HG03575 (cell line): ENCODE data around the gene WDR64.

Source experiments
- ATAC-seq: cut with Tn5 transposase; IDR thresholded peaks from one replicate; pipeline ENCODE4 v1.9.1; 2021; ENCODE audit not compliant: unreplicated experiment, insufficient number of reproducible peaks, low FRiP score; ENCODE audit errors: extremely low read depth

Gene WDR64

DNA sequence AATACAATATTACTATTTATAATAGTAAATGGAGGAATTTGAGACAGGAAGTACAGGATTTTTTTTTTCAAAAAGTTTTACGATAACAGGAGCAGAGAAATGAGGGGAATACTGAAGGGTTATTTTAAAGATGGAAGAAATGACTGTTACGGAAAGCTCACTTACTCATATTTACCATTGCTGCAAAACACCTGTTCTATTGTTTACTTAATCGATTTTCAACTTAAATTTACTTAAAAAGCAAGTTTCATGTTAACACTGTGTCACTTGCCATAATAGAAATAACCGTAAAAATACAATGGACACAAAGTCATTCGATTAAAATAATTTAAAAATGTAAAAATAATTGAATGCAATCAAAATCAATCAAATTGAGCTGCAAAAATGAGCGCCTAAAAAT, 192.5 kb downstream of the WDR64 start:
- ATAC-seq, result no peak

DNA sequence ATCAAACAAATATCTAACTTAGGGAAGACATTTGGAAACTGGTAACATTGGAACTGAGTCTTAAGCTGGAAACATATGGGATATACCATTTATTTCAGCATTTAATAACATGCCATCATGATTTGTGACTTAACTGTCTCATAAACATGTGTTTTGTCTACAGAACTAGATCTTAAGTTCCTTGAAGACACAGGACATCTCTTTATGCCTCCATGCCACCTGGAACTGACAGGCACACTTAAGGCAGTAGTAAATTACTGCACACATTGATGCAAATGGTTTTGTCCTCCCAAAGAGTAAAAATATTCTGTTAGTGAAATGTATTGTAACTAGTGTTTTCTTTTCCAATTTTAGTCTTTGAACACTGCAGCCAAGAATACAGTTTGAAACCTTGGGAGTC, 194.3 kb downstream of the WDR64 start:
- no peak for ATAC-seq

DNA sequence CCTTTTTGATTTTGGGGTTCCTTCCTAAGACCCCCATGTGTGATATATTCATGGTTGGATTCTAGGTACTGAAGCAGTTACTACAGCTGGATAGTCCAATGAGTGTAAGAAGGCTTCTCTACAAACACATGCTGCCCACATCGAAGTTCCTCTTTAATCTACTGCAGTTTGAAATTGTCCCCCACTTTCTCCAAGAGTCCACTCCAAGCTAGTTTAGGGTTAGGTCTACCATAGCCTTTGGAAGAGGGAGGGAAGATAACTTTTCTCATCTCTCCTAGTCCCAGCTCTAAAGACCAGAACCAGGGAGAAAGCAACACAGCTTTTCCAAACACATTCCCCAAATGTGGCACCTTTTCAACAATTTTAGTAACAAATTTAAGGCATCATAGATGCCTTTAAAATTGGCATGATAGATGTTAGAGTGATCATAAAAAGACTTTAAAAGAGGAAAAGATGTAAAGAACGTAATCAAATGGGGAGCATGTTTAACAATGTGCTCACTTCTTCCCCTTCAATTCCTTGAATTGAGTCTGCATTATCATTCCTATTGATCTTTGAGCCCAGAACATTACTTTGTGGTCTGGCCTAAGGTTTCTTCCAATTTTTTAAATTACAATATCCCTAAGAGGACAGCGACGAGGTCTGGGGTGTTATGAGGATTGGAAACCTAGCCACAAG, 194.9 kb downstream of the WDR64 start:
- ATAC-seq, result no peak

DNA sequence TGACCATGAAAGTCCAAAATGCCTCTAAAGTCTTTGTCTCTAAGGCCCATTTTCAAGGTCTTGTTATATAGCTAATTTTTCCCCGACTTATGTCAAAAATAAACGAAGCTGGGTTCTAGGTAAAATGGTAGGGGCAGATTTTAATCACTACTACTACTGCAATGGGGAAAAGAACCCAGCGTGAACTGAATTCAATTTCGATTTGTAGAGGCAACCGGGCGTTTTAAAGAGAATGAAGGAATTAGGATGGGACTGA, 195.4 kb downstream of the WDR64 start:
- ATAC-seq, result no peak

DNA sequence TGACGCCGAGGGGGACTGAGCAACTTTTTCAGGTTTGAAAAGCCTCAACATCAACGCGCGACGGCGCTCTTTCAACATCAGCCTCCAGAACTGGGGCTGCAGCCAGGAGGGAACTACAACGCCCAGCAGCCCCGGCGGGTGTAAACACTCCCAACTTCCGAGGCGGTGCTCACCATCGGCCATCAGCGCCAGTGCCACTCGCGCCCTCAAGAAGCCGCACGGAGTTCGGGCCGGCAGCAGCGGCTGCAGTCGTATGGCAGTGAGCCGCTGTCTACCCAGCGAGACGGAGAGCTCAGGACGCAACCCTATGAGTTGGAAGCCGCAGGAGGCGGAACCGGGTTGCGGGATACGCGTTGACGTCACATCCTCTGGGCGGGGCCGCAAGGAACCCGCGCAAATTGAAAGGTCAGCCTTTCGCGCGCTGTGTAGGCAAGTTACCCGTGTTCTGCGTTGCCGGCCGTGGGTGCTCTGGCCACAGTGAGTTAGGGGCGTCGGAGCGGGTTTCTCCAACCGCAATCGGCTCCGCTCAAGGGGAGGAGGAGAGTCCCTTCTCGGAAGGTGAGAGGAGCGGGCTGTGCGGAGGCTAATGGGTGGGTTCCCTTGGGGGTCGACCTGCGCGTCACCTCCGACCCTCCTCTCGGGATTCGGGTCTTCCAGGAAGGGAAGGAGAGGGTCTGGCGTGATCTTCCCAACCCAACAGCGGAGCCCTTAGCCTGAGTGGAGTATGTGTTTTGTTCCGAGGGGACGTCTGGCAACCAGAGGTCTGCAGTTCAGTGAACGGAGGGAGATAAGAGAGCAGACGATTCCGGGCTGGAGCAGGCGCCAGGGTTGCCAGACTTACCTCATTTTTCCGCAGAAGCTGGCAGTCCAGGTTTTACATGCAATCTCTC, 196.0 kb downstream of the WDR64 start, which contains the start of gene EXO1:
TSS of gene EXO1 (plus strand) at position 409 of the 890 bp plus-strand sequence. CDS start 2,222 bp downstream, outside the sequence.
- peak; percentile 88 for ATAC-seq

DNA sequence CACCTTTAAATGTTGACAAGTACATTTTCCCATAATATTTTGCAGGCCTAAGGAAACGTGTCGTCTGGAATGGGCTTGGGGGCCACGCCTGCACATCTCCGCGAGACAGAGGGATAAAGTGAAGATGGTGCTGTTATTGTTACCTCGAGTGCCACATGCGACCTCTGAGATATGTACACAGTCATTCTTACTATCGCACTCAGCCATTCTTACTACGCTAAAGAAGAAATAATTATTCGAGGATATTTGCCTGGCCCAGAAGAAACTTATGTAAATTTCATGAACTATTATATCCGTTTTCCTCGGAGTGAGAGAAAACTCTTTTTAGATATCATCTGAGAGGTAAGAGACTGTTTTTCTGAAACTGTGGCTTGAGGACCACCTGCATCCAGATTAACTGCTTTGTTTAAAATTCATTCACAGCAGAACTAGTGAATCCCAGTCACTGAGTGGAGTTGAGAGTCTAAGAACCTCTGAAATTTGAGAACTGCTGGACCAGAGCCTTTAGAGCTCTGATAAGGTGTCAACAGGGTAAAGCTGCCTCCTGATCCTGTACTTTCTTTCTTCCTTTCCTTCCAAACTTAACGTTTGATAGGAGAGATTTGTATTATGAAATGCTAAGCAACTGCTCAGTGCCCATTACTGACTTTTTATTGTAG, 196.7 kb downstream of the WDR64 start:
- ATAC-seq, result no peak

DNA sequence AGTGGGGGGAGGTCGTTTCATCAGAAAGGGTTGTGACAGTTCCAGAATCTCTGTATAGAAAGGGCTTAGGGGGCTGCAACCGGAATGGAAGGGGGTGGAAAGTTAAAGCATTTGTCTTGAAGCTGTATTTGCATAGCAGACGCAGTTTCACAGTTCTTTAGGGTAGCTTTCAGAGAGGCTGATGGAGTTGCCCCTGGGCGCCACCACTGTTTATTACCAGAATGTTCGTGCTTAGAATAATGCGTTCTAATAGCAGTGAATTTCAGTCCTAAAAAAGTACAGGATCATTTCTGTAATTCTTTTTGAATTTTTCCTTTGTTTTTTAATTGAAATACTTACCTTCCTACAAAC, 197.2 kb downstream of the WDR64 start:
- ATAC-seq, result no peak
